ENCODE results near the gene SMPD1.
"Not testable (repeated sequence)": the region's sequence is repeated elsewhere in the genome, so short reads cannot be mapped to it uniquely, and the experiment has no call there.

Gene SMPD1

GRCh38 chr11:6388748-6389147 is 1.5 kb upstream of the SMPD1 start:
- DNase-seq (ENCODE audit: low read depth), result no peak

GRCh38 chr11:6390718-6391469 is 620 bp downstream of the SMPD1 start:
- DNase-seq (ENCODE audit: low read depth), result no peak

GRCh38 chr11:6391537-6392134 is 1.4 kb downstream of the SMPD1 start:
- no peak for DNase-seq (ENCODE audit: low read depth)

GRCh38 chr11:6392251-6392650 is 2.0 kb downstream of the SMPD1 start:
- not testable (repeated sequence) for DNase-seq (ENCODE audit: low read depth)

- DNase-seq (ENCODE audit: low read depth), result no peak
These were observed 3.9 kb downstream of the SMPD1 start for GRCh38 chr11:6393989-6394670.

GRCh38 chr11:6395470-6396060 is 5.3 kb downstream of the SMPD1 start:
- no peak for DNase-seq (ENCODE audit: low read depth)

- no peak for DNase-seq (ENCODE audit: low read depth)
These were observed 6.9 kb downstream of the SMPD1 start for GRCh38 chr11:6397156-6397555.

GRCh38 chr11:6397636-6398035 is 7.4 kb downstream of the SMPD1 start:
- peak; percentile 33 for DNase-seq (ENCODE audit: low read depth)

GRCh38 chr11:6400431-6401345 is 10.4 kb downstream of the SMPD1 start:
- no peak for DNase-seq (ENCODE audit: low read depth)

- no peak for DNase-seq (ENCODE audit: low read depth)
These were observed 11.2 kb downstream of the SMPD1 start for GRCh38 chr11:6401464-6401863.

- DNase-seq (ENCODE audit: low read depth), result no peak
These were observed 11.8 kb downstream of the SMPD1 start for GRCh38 chr11:6402061-6402470.

GRCh38 chr11:6402561-6402981 is 12.3 kb downstream of the SMPD1 start:
- no peak for DNase-seq (ENCODE audit: low read depth)

GRCh38 chr11:6403539-6403938 is 13.3 kb downstream of the SMPD1 start:
- no peak for DNase-seq (ENCODE audit: low read depth)

- no peak for DNase-seq (ENCODE audit: low read depth)
These were observed 14.2 kb downstream of the SMPD1 start for GRCh38 chr11:6404342-6405051.

GRCh38 chr11:6405052-6405667 is 14.9 kb downstream of the SMPD1 start:
- DNase-seq (ENCODE audit: low read depth), result peak; percentile 70

- no peak for DNase-seq (ENCODE audit: low read depth)
These were observed 15.6 kb downstream of the SMPD1 start for GRCh38 chr11:6405846-6406245.

GRCh38 chr11:6406370-6406769 is 16.1 kb downstream of the SMPD1 start:
- no peak for DNase-seq (ENCODE audit: low read depth)

- no peak for DNase-seq (ENCODE audit: low read depth)
These were observed 20.6 kb downstream of the SMPD1 start for GRCh38 chr11:6410695-6411430.

GRCh38 chr11:6411594-6412031 is 21.3 kb downstream of the SMPD1 start:
- DNase-seq (ENCODE audit: low read depth), result no peak

GRCh38 chr11:6413791-6414201 is 23.5 kb downstream of the SMPD1 start:
- DNase-seq (ENCODE audit: low read depth), result no peak
